Measurements from ENCODE around the gene MYO1E. TPM values are rescaled to one million over a fixed set of nuclear protein-coding genes. Genes with fewer than 3 reads are reported as not detected.

MYO1E gene
- total and polyA plus RNA-seq, 2 of the 4 experiments (the other 2 are of a cell fraction): 13.4 to 37.3 TPM

- POLR2A ChIA-PET (ENCODE audit: unreplicated experiment): no interaction called here
- Histone ChIP-seq H3K27me3 (ENCODE audit: control insufficient read depth, insufficient read depth, low read length) (no peaks in the 10 kb centered on the region), H3K14ac (replicated peaks; ENCODE audit: low read depth, low read length) (no peak overlapping the region), H3K23ac (ENCODE audit: low read depth, low read length) (no peak overlapping the region), H3K4me3 (ENCODE audit: insufficient read depth, low read depth, low read length) (no peak overlapping the region), H3K27ac (ENCODE audit: insufficient read depth, low read length) (no peak overlapping the region), H4K5ac (ENCODE audit: low read depth, low read length) (no peak overlapping the region), H2BK5ac (ENCODE audit: low read depth, low read length, poor library complexity, severe bottlenecking) (no peak overlapping the region), H3K56ac (ENCODE audit: extremely low read depth, insufficient read depth, low read length) (no peak overlapping the region), H3K36me3 (ENCODE audit: control insufficient read depth, insufficient read depth, low read length) (peaks cover 13% of the 10 kb centered on the region), H2AK9ac (replicated peaks; ENCODE audit: low read depth, low read length, poor library complexity) (no peak overlapping the region), H2BK120ac (ENCODE audit: low read depth, low read length) (no peak overlapping the region), H2BK15ac (ENCODE audit: low read depth, low read length) (no peak overlapping the region), H3K9me3 (ENCODE audit: control insufficient read depth, insufficient read depth, low read length) (no peaks in the 10 kb centered on the region), H3K9ac (ENCODE audit: low read depth, low read length) (no peak overlapping the region), H2BK20ac (ENCODE audit: low read depth, low read length) (no peak overlapping the region), H3K4me1 (ENCODE audit: control insufficient read depth, insufficient read depth, low read length) (peaks cover 4% of the 10 kb centered on the region), H4K91ac (ENCODE audit: insufficient read depth, low read depth, low read length) (no peak overlapping the region), H4K8ac (ENCODE audit: low read depth in 2 of 2, low read length in 2 of 2) (no peak overlapping the region), H3K4ac (ENCODE audit: low read depth, low read length) (no peak overlapping the region), H2AK5ac (ENCODE audit: low read depth, low read length) (no peak overlapping the region), H3K18ac (ENCODE audit: low read depth, low read length) (no peak overlapping the region), H3K9me1 (ENCODE audit: insufficient read depth, low read length) (peaks cover 6% of the 10 kb centered on the region; the same call in 1 of the 2 replicates), H4K20me1 (ENCODE audit: insufficient read depth, low read length) (no peaks in the 10 kb centered on the region), H3K4me2 (ENCODE audit: low read depth, low read length) (no peak overlapping the region), H3K79me1 (ENCODE audit: low read depth in 1 of 2, low read length in 2 of 2) (peaks cover 5 to 22% of the 10 kb centered on the region in 2 experiments; a peak in 2 of 4 replicates), H2AFZ (replicated peaks; ENCODE audit: low read length, poor library complexity) (no peak overlapping the region)
- CTCF ChIA-PET: no interaction called here
- in situ Hi-C loops (cut with MboI; ENCODE audit: low sequenced_read_pairs): no loop called here
- intact Hi-C loops (cut with micrococcal nuclease): no loop called here
- DNase-seq (no peak), ATAC-seq (ENCODE audit: low read depth) (no peak)
- TF ChIP-seq RAD21 (IDR thresholded peaks at IDR 0.05; ENCODE audit: low read length): no peak
- no peak for TF ChIP-seq RFX5 (IDR thresholded peaks at IDR 0.05; ENCODE audit: low read depth, low read length)
- no peak for TF ChIP-seq BHLHE40 (IDR thresholded peaks at IDR 0.05; ENCODE audit: low read depth, low read length)
- TF ChIP-seq SMC3 (IDR thresholded peaks at IDR 0.05; ENCODE audit: low read depth, low read length): no peak
- TF ChIP-seq FOS (IDR thresholded peaks at IDR 0.05; ENCODE audit: low read depth, low read length): no peak
- TF ChIP-seq POLR2A (IDR thresholded peaks at IDR 0.05; ENCODE audit: low read depth, low read length): no peak
- no peak for TF ChIP-seq MAFK (IDR thresholded peaks at IDR 0.05; ENCODE audit: low read depth, low read length)
- no peak for TF ChIP-seq NFE2L2 (IDR thresholded peaks at IDR 0.05; ENCODE audit: low read depth, low read length)
- no peak for TF ChIP-seq CEBPB (IDR thresholded peaks at IDR 0.05; ENCODE audit: low read depth, low read length)
- no peak for TF ChIP-seq MAZ (IDR thresholded peaks at IDR 0.05; ENCODE audit: borderline replicate concordance, low read depth, low read length)
- TF ChIP-seq, protein P1, sequence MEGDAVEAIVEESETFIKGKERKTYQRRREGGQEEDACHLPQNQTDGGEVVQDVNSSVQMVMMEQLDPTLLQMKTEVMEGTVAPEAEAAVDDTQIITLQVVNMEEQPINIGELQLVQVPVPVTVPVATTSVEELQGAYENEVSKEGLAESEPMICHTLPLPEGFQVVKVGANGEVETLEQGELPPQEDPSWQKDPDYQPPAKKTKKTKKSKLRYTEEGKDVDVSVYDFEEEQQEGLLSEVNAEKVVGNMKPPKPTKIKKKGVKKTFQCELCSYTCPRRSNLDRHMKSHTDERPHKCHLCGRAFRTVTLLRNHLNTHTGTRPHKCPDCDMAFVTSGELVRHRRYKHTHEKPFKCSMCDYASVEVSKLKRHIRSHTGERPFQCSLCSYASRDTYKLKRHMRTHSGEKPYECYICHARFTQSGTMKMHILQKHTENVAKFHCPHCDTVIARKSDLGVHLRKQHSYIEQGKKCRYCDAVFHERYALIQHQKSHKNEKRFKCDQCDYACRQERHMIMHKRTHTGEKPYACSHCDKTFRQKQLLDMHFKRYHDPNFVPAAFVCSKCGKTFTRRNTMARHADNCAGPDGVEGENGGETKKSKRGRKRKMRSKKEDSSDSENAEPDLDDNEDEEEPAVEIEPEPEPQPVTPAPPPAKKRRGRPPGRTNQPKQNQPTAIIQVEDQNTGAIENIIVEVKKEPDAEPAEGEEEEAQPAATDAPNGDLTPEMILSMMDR (conservative IDR thresholded peaks at IDR 0.05; ENCODE audit: low read depth, low read length): no peak
- no peak for TF ChIP-seq RCOR1 (IDR thresholded peaks at IDR 0.05; ENCODE audit: insufficient replicate concordance, low read length)
- TF ChIP-seq, protein P2, sequence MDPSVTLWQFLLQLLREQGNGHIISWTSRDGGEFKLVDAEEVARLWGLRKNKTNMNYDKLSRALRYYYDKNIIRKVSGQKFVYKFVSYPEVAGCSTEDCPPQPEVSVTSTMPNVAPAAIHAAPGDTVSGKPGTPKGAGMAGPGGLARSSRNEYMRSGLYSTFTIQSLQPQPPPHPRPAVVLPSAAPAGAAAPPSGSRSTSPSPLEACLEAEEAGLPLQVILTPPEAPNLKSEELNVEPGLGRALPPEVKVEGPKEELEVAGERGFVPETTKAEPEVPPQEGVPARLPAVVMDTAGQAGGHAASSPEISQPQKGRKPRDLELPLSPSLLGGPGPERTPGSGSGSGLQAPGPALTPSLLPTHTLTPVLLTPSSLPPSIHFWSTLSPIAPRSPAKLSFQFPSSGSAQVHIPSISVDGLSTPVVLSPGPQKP (IDR thresholded peaks at IDR 0.05; ENCODE audit: borderline replicate concordance, low read depth, low read length): no peak
- TF ChIP-seq CHD1 (IDR thresholded peaks at IDR 0.05; ENCODE audit: low read depth, low read length): no peak
- no peak for TF ChIP-seq USF2 (IDR thresholded peaks at IDR 0.05; ENCODE audit: low read depth, low read length)
- no peak for TF ChIP-seq MXI1 (IDR thresholded peaks at IDR 0.05; ENCODE audit: borderline replicate concordance, low read depth, low read length)
- dilution Hi-C loops (cut with HindIII; ENCODE audit: low sequenced_read_pairs, unreplicated experiment): no loop called here
- no TSS peak for BruUV-seq (replicated peaks)
- 100% methylated on average over 1 of the region's 5 CpGs; no CpG with 5 or more reads in 1 of the 2 experiments for WGBS, 2 experiments (ENCODE audit: extremely low coverage in 2 of 2, insufficient read length in 1 of 2)
These were observed 229.4 kb downstream of the MYO1E start for GRCh38 chr15:59143281-59143680.

All from IMR-90 (cell line).